Activated naive CD8-positive, alpha-beta T cell (primary cell): ENCODE results near the gene ZNF511.

ENCODE experiments used
- H3K27ac Mint-ChIP-seq: one replicate; pipeline ENCODE4 v1.8.0; 2021; ENCODE audit warnings: mixed read lengths
- H3K27me3 Mint-ChIP-seq: one replicate; pipeline ENCODE4 v1.8.0; 2021; ENCODE audit warnings: mixed read lengths
- H3K36me3 Mint-ChIP-seq: one replicate; pipeline ENCODE4 v1.8.0; 2021; ENCODE audit warnings: mixed read lengths
- H3K4me1 Mint-ChIP-seq: one replicate; pipeline ENCODE4 v1.8.0; 2021; ENCODE audit warnings: low read depth, mixed read lengths
- H3K4me3 Mint-ChIP-seq: one replicate; pipeline ENCODE4 v1.8.0; 2021; ENCODE audit warnings: mild to moderate bottlenecking, mixed read lengths
- H3K9me3 Mint-ChIP-seq: one replicate; pipeline ENCODE4 v1.8.0; 2021; ENCODE audit warnings: low read depth, mixed read lengths

Gene ZNF511

DNA sequence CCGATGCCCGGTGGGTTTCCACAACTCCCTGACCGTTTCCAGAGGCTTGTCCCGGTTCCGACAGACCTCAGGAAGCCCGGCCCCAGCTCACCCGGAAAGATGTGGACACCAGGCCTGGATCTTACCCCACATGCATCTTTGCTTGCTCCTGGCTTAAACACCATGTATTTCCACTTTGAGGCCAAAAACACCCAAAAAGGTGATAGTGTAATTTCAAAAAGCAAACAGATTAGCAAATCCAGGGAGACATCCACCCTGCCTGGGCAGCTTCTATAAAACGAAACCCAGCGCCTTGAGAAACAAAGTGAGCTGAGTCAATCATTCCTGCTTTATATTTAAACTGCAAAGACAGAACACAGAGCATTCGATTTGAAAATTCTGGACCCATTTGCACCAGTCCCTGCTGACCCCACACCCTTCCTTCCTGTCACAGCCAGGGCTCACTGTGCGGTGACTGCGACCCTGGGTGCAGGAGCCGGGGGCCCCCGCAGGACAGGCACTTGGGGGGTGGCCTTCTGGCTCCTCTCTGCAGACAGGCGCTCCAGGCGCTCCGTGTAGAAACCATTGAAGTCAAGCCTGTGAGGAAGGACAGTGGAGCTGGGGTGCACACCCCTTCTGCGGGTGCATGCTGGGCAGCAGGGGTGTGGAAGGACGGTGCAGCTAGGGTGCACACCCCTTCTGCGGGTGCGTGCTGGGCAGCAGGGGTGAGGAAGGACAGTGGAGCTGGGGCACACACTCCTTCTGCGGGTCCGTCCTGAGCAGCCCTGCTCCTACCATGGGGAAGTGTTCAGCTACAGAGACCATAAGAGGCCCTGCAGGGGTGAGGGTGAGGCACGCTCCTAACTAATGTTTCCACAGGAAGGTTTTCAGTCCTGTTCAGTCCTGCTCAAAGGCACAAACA lies 29.1 kb upstream of the ZNF511 start:
- Mint-ChIP-seq H3K9me3 (no peaks in the 10 kb centered on the region), H3K27ac (no peak overlapping the region), H3K4me3 (no peak overlapping the region), H3K4me1 (peaks cover 17% of the 10 kb centered on the region), H3K36me3 (no peaks in the 10 kb centered on the region), H3K27me3 (no peaks in the 10 kb centered on the region)

DNA sequence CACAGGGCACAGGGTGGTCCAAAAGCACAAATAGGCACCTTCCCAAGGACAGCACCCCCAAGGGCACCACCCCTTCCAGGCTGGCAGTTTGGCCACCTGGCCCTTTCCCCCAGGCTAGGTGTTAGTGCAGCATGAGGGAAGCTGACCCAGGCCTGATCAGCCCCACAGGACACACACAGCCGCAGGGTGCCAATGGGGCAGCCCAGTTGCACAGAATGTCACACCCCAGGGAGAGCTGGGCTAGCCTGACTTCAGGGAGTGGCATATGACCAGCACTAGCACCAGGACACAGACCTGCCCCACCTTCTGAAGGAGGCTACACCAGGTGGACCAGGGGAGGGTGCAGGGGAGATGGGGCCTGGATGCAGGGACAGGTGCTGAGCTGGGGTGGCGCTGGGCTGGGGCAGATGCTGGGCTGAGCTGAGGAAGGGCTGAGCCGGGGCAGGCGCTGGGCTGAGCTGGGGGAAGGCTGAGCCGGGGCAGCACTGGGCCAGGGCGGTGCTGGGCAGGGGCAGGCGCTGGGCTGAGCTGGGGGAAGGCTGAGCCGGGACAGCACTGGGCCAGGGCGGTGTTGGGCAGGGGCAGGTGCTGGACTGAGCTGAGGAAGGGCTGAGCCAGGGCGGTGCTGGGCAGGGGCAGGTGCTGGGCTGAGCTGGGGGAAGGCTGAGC lies 28.2 kb upstream of the ZNF511 start:
- Mint-ChIP-seq H3K27me3 (no peaks in the 10 kb centered on the region), H3K4me1 (peaks cover 16% of the 10 kb centered on the region), H3K27ac (no peak overlapping the region), H3K36me3 (no peaks in the 10 kb centered on the region), H3K4me3 (no peak overlapping the region), H3K9me3 (no peaks in the 10 kb centered on the region)

DNA sequence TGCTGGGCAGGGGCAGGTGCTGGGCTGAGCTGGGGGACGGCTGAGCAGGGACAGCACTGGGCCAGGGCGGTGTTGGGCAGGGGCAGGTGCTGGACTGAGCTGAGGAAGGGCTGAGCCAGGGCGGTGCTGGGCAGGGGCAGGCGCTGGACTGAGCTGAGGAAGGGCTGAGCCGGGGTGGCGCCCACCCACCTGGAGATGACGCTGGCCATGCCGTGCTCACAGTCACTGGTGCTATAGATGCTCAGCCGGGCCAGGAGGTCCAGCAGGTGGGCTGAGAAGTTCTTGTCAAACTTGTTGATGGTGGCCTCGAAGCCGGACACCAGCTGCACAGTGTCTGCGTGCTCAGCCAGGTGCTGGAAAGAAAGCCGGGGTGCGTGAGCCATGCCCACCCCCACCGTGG lies 27.6 kb upstream of the ZNF511 start:
- H3K4me1 Mint-ChIP-seq = peaks cover 11% of the 10 kb centered on the region
- H3K36me3 Mint-ChIP-seq = no peaks in the 10 kb centered on the region
- no peaks in the 10 kb centered on the region for H3K9me3 Mint-ChIP-seq
- no peak overlapping the region for H3K27ac Mint-ChIP-seq
- H3K27me3 Mint-ChIP-seq = no peaks in the 10 kb centered on the region
- H3K4me3 Mint-ChIP-seq = no peak overlapping the region

DNA sequence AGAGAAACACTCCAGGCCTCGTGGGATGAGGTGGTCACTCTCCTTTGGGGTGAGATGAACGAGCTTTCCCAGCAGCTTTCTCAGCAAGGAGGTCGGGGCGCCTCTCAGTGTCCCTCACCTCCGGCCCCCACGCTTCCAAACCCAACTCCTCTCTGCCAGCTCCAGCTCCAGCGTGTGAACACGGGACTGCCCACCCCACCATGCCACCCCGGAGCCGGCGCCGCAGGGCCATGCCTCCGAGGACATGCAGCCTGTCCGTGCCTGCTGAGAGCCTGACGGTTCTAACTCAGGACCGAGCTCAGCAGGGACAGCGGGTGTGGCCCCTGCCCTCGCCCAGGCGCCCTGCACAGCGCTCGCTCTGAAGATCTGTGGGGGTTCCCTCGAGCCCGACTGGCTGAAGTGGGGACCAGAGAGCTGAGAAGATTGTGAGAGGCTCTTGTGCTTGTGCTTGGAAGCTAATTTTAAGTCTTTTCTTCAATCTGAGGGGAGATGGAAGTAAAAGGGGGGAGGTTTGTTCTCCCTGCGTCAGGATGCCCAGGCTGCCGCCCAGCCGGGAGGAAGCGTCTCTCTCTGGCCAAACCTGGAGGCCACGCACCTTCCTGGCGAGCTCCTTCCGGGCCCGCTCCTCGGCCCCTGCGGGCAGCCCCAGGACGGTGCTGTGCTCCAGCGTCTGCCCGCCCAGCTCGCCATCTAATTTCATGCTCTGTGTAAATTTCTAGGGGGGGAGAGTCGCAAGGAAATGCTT lies 26.9 kb upstream of the ZNF511 start:
- Mint-ChIP-seq H3K36me3 (peaks cover under 1% of the 10 kb centered on the region), H3K27me3 (no peaks in the 10 kb centered on the region)

DNA sequence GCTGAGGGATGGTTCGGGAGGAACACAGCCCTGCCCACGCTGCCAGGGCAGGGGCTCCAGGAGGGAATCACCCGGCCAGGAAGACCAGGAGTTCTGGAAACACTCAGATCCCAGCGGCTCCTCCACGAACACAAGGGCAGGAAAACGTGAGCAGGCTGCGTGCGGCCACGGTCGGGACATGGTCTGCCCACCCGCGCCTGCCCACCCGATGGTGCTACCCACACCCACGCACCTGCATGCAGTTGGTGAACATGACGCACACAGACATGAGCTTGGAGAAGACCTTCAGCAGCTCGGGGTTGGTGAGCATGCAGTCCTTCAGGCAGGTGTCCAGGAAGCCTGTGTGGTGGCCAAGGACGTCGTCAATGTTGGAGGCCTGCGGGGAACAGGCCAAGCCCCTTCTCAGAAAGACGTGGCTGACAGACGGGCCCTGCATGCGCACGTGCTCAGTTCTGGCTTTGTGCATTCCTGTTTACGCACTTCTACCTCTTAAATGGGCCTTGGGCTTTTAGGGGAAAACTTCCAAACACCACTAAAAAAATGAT lies 25.8 kb upstream of the ZNF511 start:
- no peak overlapping the region for H3K4me3 Mint-ChIP-seq
- H3K27ac Mint-ChIP-seq = no peak overlapping the region
- H3K36me3 Mint-ChIP-seq = peaks cover 4% of the 10 kb centered on the region
- peaks cover 9% of the 10 kb centered on the region for H3K4me1 Mint-ChIP-seq
- no peaks in the 10 kb centered on the region for H3K9me3 Mint-ChIP-seq
- H3K27me3 Mint-ChIP-seq = no peaks in the 10 kb centered on the region

More for the DNA sequence above, 26.9 kb upstream of the ZNF511 start:
- H3K9me3 Mint-ChIP-seq = no peaks in the 10 kb centered on the region
- H3K4me1 Mint-ChIP-seq = peaks cover 11% of the 10 kb centered on the region
- no peak overlapping the region for H3K4me3 Mint-ChIP-seq
- H3K27ac Mint-ChIP-seq = no peak overlapping the region

DNA sequence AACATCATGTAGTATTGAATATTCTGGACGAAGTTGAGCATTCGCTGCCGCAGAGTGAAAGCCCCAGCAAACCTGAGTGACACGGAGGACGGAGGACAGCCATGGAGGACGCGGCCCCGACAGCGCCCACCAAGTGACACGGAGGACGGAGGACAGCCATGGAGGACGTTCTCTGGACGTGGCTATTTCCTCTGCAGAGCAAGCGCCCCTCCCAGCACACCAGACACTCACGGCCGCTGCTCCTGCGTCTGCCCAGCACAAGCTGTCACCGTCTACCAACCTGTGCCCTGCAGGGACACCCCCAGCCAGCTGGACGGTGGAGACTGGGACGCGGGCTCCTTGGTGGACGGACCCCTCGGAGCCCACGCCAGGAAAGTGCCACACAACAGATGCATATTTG lies 24.8 kb upstream of the ZNF511 start:
- peaks cover 7% of the 10 kb centered on the region for H3K36me3 Mint-ChIP-seq
- H3K4me3 Mint-ChIP-seq = no peak overlapping the region
- no peaks in the 10 kb centered on the region for H3K4me1 Mint-ChIP-seq
- no peaks in the 10 kb centered on the region for H3K9me3 Mint-ChIP-seq
- H3K27me3 Mint-ChIP-seq = no peaks in the 10 kb centered on the region
- H3K27ac Mint-ChIP-seq = no peak overlapping the region

DNA sequence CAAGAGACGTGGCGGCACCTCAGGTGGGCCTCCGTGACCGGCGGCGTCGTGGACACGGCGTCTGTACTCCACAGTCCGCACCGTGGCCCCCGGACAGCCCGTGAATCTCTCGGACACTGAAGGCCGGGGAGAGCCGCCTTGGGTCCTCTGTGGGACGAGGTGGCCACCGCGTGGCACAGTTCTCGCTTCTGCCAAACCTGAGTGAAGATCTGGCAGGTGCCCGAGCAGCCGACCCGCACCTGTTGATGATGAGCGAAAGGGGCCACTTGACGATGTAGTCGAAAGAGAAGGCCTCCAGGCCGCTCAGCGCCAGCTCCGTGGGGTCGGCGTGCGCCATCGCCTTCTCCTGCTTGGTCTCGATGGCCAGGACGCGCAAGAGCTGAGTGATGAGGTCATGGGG lies 23.5 kb upstream of the ZNF511 start:
- no peaks in the 10 kb centered on the region for H3K9me3 Mint-ChIP-seq
- H3K4me1 Mint-ChIP-seq = no peaks in the 10 kb centered on the region
- H3K4me3 Mint-ChIP-seq = no peak overlapping the region
- no peaks in the 10 kb centered on the region for H3K27me3 Mint-ChIP-seq
- peaks cover 7% of the 10 kb centered on the region for H3K36me3 Mint-ChIP-seq
- H3K27ac Mint-ChIP-seq = no peak overlapping the region

DNA sequence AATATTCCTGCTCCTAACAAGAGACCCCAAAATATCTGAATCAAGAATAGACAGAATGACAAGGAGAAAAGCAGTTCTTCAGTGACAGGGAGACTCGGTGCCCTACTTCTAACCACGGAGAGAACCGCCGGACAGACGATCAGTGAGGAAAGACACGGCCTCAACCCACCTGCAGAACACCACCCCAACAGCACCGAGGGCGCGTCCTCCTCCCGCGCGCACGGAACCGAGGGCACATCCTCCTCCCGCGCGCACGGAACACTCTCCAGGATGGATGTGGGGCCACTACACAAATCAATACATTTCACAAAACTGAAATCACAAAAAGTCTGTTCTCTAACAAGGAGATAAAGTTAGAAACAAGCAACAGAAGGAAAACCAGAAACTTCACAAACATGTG lies 22.3 kb upstream of the ZNF511 start:
- H3K4me3 Mint-ChIP-seq = no peak overlapping the region
- H3K9me3 Mint-ChIP-seq = no peaks in the 10 kb centered on the region
- H3K27me3 Mint-ChIP-seq = no peaks in the 10 kb centered on the region
- no peak overlapping the region for H3K27ac Mint-ChIP-seq
- H3K36me3 Mint-ChIP-seq = peaks cover 7% of the 10 kb centered on the region
- H3K4me1 Mint-ChIP-seq = no peaks in the 10 kb centered on the region

DNA sequence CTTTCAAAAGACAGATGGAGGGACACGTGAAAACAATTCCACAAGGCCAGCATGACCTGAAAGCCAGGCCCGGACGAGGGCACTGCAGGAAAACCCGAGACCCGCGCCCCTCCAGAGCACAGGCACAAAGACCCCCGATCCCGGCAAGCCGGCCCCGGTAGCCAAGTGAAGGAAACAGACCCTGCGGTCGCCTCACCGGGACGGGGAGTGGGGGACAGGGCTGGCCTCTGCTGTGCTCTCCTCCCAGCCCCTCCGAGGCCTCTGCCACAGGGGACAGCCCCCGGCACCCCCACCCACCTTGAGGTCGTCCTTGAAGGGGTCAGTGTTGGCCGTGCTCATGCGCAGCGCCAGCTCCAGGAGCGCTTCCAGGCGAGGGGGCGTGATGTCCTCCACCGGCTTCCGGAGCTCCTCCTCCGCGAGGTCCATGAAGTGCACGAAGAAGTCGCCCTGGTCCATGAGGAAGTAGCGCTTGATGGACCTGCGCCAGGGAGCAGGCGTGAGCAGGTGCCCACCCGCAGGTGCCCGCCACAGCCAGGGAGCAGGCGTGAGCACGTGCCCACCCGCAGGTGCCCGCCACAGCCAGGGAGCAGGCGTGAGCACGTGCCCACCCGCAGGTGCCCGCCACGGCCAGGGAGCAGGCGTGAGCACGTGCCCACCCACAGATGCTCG lies 20.7 kb upstream of the ZNF511 start:
- H3K27ac Mint-ChIP-seq = no peak overlapping the region
- no peaks in the 10 kb centered on the region for H3K9me3 Mint-ChIP-seq
- no peak overlapping the region for H3K4me3 Mint-ChIP-seq
- peaks cover 7% of the 10 kb centered on the region for H3K36me3 Mint-ChIP-seq
- H3K4me1 Mint-ChIP-seq = no peaks in the 10 kb centered on the region
- no peaks in the 10 kb centered on the region for H3K27me3 Mint-ChIP-seq

DNA sequence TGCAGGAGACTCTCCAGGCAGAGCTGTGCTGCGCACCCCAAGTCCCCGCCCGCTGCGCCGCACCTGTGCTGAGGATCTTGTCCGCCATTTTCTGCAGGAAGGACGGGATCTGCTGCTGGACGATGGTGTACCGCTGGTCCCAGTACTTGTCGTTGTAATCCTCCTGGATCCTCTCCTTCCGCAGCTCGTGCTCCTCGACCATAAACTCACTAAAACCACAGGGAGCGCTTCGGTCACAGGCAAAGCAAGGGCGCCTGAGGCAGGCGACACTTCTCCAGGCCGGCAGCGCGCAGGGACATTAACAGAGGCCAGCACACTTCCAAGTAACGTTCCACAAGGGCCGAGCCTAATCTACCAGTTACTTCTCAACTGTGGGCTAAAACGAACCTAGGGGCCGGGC lies 19.0 kb upstream of the ZNF511 start:
- Mint-ChIP-seq H3K27ac (no peak overlapping the region), H3K4me1 (peaks cover 2% of the 10 kb centered on the region), H3K4me3 (no peak overlapping the region), H3K36me3 (peaks cover 7% of the 10 kb centered on the region), H3K27me3 (no peaks in the 10 kb centered on the region), H3K9me3 (no peaks in the 10 kb centered on the region)

DNA sequence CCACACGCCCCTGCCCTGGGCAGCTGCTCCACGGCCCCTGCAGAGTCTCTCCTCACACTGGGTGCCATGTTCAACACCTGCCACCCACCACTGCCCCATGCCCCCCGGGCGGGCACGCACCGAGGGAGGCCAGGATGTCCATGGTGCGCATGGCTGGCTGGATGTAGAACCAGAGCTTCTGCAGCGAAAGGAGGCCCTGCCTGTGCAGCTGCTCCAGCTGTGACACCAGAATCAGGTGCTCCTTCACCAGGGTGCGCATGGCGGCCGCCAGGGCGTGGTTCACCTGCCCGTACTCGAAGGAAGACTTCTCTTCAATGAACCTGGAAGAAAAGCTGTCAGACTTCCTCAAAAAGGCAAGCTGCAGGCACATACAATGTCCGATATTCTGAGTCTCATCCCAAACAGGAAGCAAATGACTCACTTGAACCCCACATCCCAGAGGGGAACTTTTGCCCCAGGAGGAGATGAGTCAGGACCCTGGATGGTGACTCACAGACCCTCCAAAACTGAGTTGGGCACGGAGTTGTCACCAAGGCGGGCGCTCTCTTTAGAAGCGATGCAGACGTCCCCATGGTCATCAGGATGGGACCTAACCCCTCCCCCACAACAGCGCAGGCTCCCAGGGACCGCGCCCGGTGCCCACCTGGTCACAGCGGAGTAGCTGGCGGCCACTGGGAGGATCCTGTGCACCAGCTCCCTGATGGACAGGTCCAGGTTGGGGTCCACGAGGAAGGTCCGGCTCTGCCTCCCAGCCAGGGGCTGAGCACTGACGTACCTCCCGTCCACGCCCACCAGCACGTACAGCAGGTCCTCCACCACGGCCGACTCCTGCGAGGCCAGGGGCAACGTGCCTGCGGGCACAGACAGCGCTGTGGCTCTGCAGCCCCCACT lies 15.6 kb upstream of the ZNF511 start:
- Mint-ChIP-seq H3K4me3 (no peak overlapping the region), H3K4me1 (peaks cover 2% of the 10 kb centered on the region), H3K27me3 (no peaks in the 10 kb centered on the region), H3K9me3 (no peaks in the 10 kb centered on the region), H3K27ac (no peak overlapping the region), H3K36me3 (peaks cover 3% of the 10 kb centered on the region)

DNA sequence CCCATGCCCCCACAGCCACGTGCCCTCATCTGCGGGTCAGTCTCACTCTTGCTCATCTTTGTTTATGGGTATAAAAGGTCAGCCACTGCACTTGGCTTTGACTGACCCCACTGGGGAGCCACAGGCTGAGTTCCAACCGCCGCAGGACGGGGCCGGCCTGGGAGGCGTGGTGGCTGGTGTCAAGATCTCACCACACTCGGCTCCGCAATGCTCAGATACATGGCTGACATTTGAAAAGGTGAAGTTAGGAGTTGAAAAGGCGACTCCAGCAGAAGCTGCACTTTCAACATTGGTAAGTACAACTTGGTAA lies 14.9 kb upstream of the ZNF511 start:
- Mint-ChIP-seq H3K9me3 (no peaks in the 10 kb centered on the region), H3K4me1 (peaks cover 2% of the 10 kb centered on the region), H3K4me3 (no peak overlapping the region), H3K36me3 (peaks cover 2% of the 10 kb centered on the region), H3K27ac (no peak overlapping the region), H3K27me3 (no peaks in the 10 kb centered on the region)

DNA sequence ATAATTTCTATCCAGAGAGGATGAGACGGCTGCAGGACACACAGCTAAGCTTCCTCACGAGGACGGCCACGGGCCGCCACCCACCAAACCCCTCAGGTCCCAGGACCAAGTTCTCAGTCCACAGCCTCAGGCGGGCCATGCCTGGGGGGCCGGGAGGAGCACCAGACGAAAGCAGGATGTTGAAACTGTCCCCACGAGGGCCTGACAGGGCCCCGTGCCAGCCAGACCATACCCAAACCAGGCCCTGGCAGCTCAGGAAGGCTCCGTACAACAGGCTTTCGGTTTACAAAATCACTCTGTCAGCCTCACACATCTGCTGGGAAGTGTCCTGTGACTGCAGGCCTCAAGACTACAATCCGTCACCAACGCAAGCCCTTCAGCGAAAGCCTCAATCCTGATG lies 14.5 kb upstream of the ZNF511 start:
- H3K4me3 Mint-ChIP-seq = no peak overlapping the region
- peaks cover 2% of the 10 kb centered on the region for H3K4me1 Mint-ChIP-seq
- H3K27me3 Mint-ChIP-seq = no peaks in the 10 kb centered on the region
- no peaks in the 10 kb centered on the region for H3K36me3 Mint-ChIP-seq
- no peaks in the 10 kb centered on the region for H3K9me3 Mint-ChIP-seq
- no peak overlapping the region for H3K27ac Mint-ChIP-seq
